ENCODE data around the gene ARHGAP25. TPM values are rescaled to one million over a fixed set of nuclear protein-coding genes. Genes with fewer than 3 reads are reported as not detected.

ARHGAP25 gene
- total and polyA plus RNA-seq, 10 of the 15 experiments (the other 5 are each of a cell fraction or from before 2014, with no cell fraction given), result 0.15 to 1.0 (median 0.46) TPM

- RAD21 ChIA-PET (ENCODE audit: unreplicated experiment), result interaction anchor here (2.1 to 2.2 kb wide), 2 partner anchors 13 to 272 kb away, joined by 5 to 7 read pairs; partner anchors contain the start of genes APLF and FBXO48
- DNase-seq (ENCODE audit: low read depth, low spot score), result no peak
- Histone ChIP-seq H3K4me2 (ENCODE audit: control insufficient read depth, insufficient read depth) (peak overlapping the region; percentile 92), H3K4me3 (no peak overlapping the region; the same call in 1 of the 2 replicates), H2AFZ (ENCODE audit: control insufficient read depth, low read depth, low read length) (peak overlapping the region; percentile 48; the same call in 1 of the 2 replicates), H3K36me3 (ENCODE audit: control insufficient read depth in 2 of 2, insufficient read depth in 2 of 2, low read length in 1 of 2) (no peaks in the 10 kb centered on the region; a peak in 1 of 4 replicates), H3K27me3 (replicated peaks in 1 of 2; ENCODE audit: control insufficient read depth in 2 of 2, insufficient read depth in 2 of 2, low read length in 1 of 2) (no peaks in the 10 kb centered on the region), H3K79me2 (ENCODE audit: control insufficient read depth, insufficient read depth, low read length) (peaks cover 1% of the 10 kb centered on the region), H4K20me1 (ENCODE audit: control insufficient read depth, insufficient read depth) (no peaks in the 10 kb centered on the region), H3K9me3 (replicated peaks; ENCODE audit: control insufficient read depth, insufficient read depth, low read length) (no peaks in the 10 kb centered on the region), H3K27ac (ENCODE audit: control insufficient read depth, insufficient read depth) (peak overlapping the region; percentile 53), H3K9ac (ENCODE audit: control insufficient read depth, insufficient read depth, low read length) (no peak overlapping the region; the same call in 1 of the 2 replicates), H3K4me1 (ENCODE audit: control insufficient read depth, insufficient read depth, low read length) (peaks cover 54% of the 10 kb centered on the region)
- TF ChIP-seq FOXK2 (IDR thresholded peaks at IDR 0.05), result no peak
- no peak for TF ChIP-seq RCOR1 (conservative IDR thresholded peaks at IDR 0.05; ENCODE audit: low read depth, low read length)
- TF ChIP-seq ZBED1 (IDR thresholded peaks at IDR 0.05; ENCODE audit: borderline replicate concordance), result no peak
- no peak for TF ChIP-seq HDGF (IDR thresholded peaks at IDR 0.05)
- no peak for TF ChIP-seq DPF2 (IDR thresholded peaks at IDR 0.05)
- no peak for TF ChIP-seq BRCA1 (IDR thresholded peaks at IDR 0.05; ENCODE audit: low read depth, low read length)
- no peak for TF ChIP-seq ZZZ3 (IDR thresholded peaks at IDR 0.05; ENCODE audit: control insufficient read depth, insufficient read length, low read depth)
- TF ChIP-seq E4F1 (IDR thresholded peaks at IDR 0.05; ENCODE audit: borderline replicate concordance, partially characterized antibody), result no peak
- TF ChIP-seq CHD1 (IDR thresholded peaks at IDR 0.05; ENCODE audit: low read depth, low read length), result no peak
- no peak for TF ChIP-seq MEF2B (IDR thresholded peaks at IDR 0.05; ENCODE audit: partially characterized antibody, poor library complexity, severe bottlenecking)
- TF ChIP-seq SPI1 (IDR thresholded peaks at IDR 0.05; ENCODE audit: borderline replicate concordance, insufficient read depth, low read depth, low read length), result no peak
- TF ChIP-seq RELA (IDR thresholded peaks at IDR 0.05; ENCODE audit: borderline replicate concordance, partially characterized antibody), result no peak
- TF ChIP-seq TBL1XR1 (IDR thresholded peaks at IDR 0.05; ENCODE audit: low read depth, low read length), result no peak
- no peak for TF ChIP-seq ELK1 (IDR thresholded peaks at IDR 0.05; ENCODE audit: low read depth, low read length)
- no peak for TF ChIP-seq REST (IDR thresholded peaks at IDR 0.05; ENCODE audit: low read depth, low read length)
- no peak for TF ChIP-seq HCFC1 (IDR thresholded peaks at IDR 0.05; ENCODE audit: low read length)
- in situ Hi-C loops (cut with MboI), result no loop called here
- intact Hi-C loops (cut with micrococcal nuclease; ENCODE audit: unreplicated experiment), result no loop called here
- 48% methylated on average over 3 of the region's 3 CpGs for WGBS (ENCODE audit: insufficient coverage, insufficient replicate concordance, low lambda C conversion rate, missing lambda C conversion rate)
- no TSS peak for BruUV-seq (replicated peaks)
- SMC1A ChIA-PET (ENCODE audit: uncharacterized antibody, unreplicated experiment), result interaction anchor here (1.2 to 1.9 kb wide), 4 partner anchors 13 to 30 kb away, joined by 3 to 9 read pairs (median 4); no protein-coding TSS in a partner anchor
- ATAC-seq, result no peak
- CTCF ChIA-PET, result interaction anchor here (0.7 to 4.7 kb wide), 5 partner anchors 13 to 276 kb away, joined by 3 to 27 read pairs (median 3); no protein-coding TSS in a partner anchor
- POLR2A ChIA-PET, result no interaction called here
- no peak for FAIRE-seq
Observed at GRCh38 chr2:68738906-68739594, 4.4 kb downstream of the ARHGAP25 start.

Measured in GM12878 (cell line).